OCI-LY7 (cell line): ENCODE measurements around the gene LRRC8C. TPM values are rescaled to one million over a fixed set of nuclear protein-coding genes. Genes with fewer than 3 reads are reported as not detected.

Experiments
- BruUV-seq: library from RNA; stranded (reverse); fragments of 400-500 nt; replicated peaks from 2 replicates; lab custom pipeline; 2021; lab: Mats Ljungman, UMichigan
- CTCF ChIA-PET: fragments of 300-600 bp; sonication (Branson Sonifier 250); formaldehyde crosslinking; loops from one replicate; lab custom pipeline; 2022; ENCODE audit warnings: antibody characterized with exemption; ENCODE audit not compliant: unreplicated experiment; lab: Charles Lee
- POLR2A ChIA-PET: fragments of 300-600 bp; sonication (Branson Sonifier 250); formaldehyde crosslinking; loops from one replicate; lab custom pipeline; 2022; ENCODE audit warnings: antibody characterized with exemption; lab: Charles Lee
- DNase-seq: peaks from one replicate; pipeline ENCODE4 v3.0.0-alpha.2; 2015; ENCODE audit warnings: low spot score
- H2AFZ ChIP-seq: fragments of 200-600 bp; sonication (generic), shearing (Covaris generic); 2 replicates; pipeline ENCODE4 v1.6.1; 2014; ENCODE audit warnings: mild to moderate bottlenecking, antibody characterized with exemption, low read length, moderate library complexity
- H3K27ac ChIP-seq: fragments of 200-600 bp; sonication (generic); 2 replicates; pipeline ENCODE4 v1.5.1; 2014; ENCODE audit warnings: mixed run types, low read depth, mild to moderate bottlenecking, moderate library complexity, low read length, inconsistent platforms; ENCODE audit not compliant: poor library complexity, severe bottlenecking
- H3K36me3 ChIP-seq: fragments of 200-600 bp; sonication (generic); 2 replicates; pipeline ENCODE4 v1.6.1; 2014; ENCODE audit warnings: mild to moderate bottlenecking, antibody characterized with exemption, low read length, moderate library complexity, mixed read lengths; ENCODE audit not compliant: insufficient read depth
- H3K4me1 ChIP-seq: fragments of 200-600 bp; sonication (generic); 2 replicates; pipeline ENCODE4 v1.5.1; 2014; ENCODE audit warnings: mild to moderate bottlenecking, low read length; ENCODE audit not compliant: insufficient read depth, poor library complexity, severe bottlenecking
- H3K4me2 ChIP-seq: fragments of 200-600 bp; sonication (generic); 2 replicates; pipeline ENCODE4 v1.6.1; 2014; ENCODE audit warnings: mild to moderate bottlenecking, low read length
- H3K4me3 ChIP-seq: fragments of 200-600 bp; sonication (generic); 2 replicates; pipeline ENCODE4 v1.5.1; 2014; ENCODE audit warnings: mild to moderate bottlenecking, low read depth, low read length; ENCODE audit not compliant: poor library complexity, severe bottlenecking
- H3K79me2 ChIP-seq: fragments of 200-600 bp; sonication (generic); 2 replicates; pipeline ENCODE4 v1.6.1; 2016; ENCODE audit warnings: low read depth, mild to moderate bottlenecking, low read length, moderate library complexity, mixed read lengths; ENCODE audit not compliant: insufficient read depth
- H3K9me2 ChIP-seq: fragments of 200-600 bp; sonication (generic); 2 replicates; pipeline ENCODE4 v1.6.1; 2016; ENCODE audit warnings: mild to moderate bottlenecking, low read length, mixed read lengths; ENCODE audit not compliant: insufficient read depth
- H3K9me3 ChIP-seq: fragments of 200-600 bp; sonication (generic); 2 replicates; pipeline ENCODE4 v1.6.1; 2014; ENCODE audit warnings: mild to moderate bottlenecking, mixed run types, low read length, mixed read lengths
- H4K20me1 ChIP-seq: fragments of 200-600 bp; sonication (generic); 2 replicates; pipeline ENCODE4 v1.6.1; 2014; ENCODE audit warnings: mild to moderate bottlenecking, antibody characterized with exemption, low read length, moderate library complexity, mixed read lengths; ENCODE audit not compliant: insufficient read depth
- CTCF ChIP-seq: fragments of 200-600 bp; sonication (generic); conservative IDR thresholded peaks from 2 replicates; pipeline ENCODE4 v1.5.1; 2014; ENCODE audit warnings: mild to moderate bottlenecking, antibody characterized with exemption, low read length, moderate library complexity, mixed read lengths
- EZH2phosphoT487 ChIP-seq: fragments of 200-600 bp; sonication (generic); IDR thresholded peaks from 2 replicates; pipeline ENCODE4 v1.6.1; 2018; ENCODE audit warnings: low read depth, borderline replicate concordance, mild to moderate bottlenecking, mixed run types, antibody characterized with exemption, low read length, moderate library complexity, mixed read lengths
- intact Hi-C: fragments of 100-400 bp; cut with micrococcal nuclease; formaldehyde crosslinking; loops from one replicate; pipeline ENCODE4 v1.10.0; 2022; ENCODE audit not compliant: unreplicated experiment
- total RNA-seq, 2 experiments: library from RNA; depleted of rRNA in 1 of 2; stranded (reverse); fragments of >200 nt in 1 of 2; shearing (Covaris generic) in 1 of 2; gene quantifications; 2 replicates each; pipeline ENCODE4 v1.2.3, GENCODE V29; 2014 to 2022

Gene LRRC8C
- total RNA-seq, 2 experiments from 2014 or later = 6.0 to 9.0 TPM

GRCh38 chr1:89607586-89608318 is 25.2 kb upstream of the LRRC8C start:
- Histone ChIP-seq H2AFZ (no peak overlapping the region), H3K9me2 (no peaks in the 10 kb centered on the region), H3K36me3 (no peaks in the 10 kb centered on the region), H3K4me1 (no peaks in the 10 kb centered on the region), H3K4me2 (no peak overlapping the region), H3K9me3 (no peaks in the 10 kb centered on the region), H3K27ac (no peak overlapping the region), H3K79me2 (no peaks in the 10 kb centered on the region), H4K20me1 (no peaks in the 10 kb centered on the region), H3K4me3 (no peak overlapping the region)
- TF ChIP-seq EZH2phosphoT487 = no peak
- no peak for TF ChIP-seq CTCF
- BruUV-seq = no TSS peak
- POLR2A ChIA-PET = interaction anchor here (0.7 to 1.1 kb wide), 2 partner anchors 12 to 16 kb away, joined by 3 to 4 read pairs; no protein-coding TSS in a partner anchor
- CTCF ChIA-PET = no interaction called here
- no peak for DNase-seq
- intact Hi-C loops = no loop called here

- H3K36me3 ChIP-seq = no peaks in the 10 kb centered on the region
- H3K4me2 ChIP-seq = no peak overlapping the region
- POLR2A ChIA-PET = interaction anchor here (1.1 kb wide), 1 partner anchor 16 kb away, joined by 4 read pairs; no protein-coding TSS in a partner anchor
- no peaks in the 10 kb centered on the region for H3K9me3 ChIP-seq
- no peaks in the 10 kb centered on the region for H3K9me2 ChIP-seq
- no peaks in the 10 kb centered on the region for H3K4me1 ChIP-seq
- no TSS peak for BruUV-seq
- TF ChIP-seq EZH2phosphoT487 (no peak), CTCF (no peak)
- CTCF ChIA-PET = no interaction called here
- H3K27ac ChIP-seq = no peak overlapping the region
- no peaks in the 10 kb centered on the region for H4K20me1 ChIP-seq
- no peak overlapping the region for H2AFZ ChIP-seq
- no peak overlapping the region for H3K4me3 ChIP-seq
- intact Hi-C loops = no loop called here
- no peak for DNase-seq
- H3K79me2 ChIP-seq = no peaks in the 10 kb centered on the region
Measured at GRCh38 chr1:89608319-89608983, 24.5 kb upstream of the LRRC8C start.
